Inflammatory macrophage treated with lipopolysaccharide for 1 hour (primary cell): ENCODE data around the gene OARD1.

ENCODE experiments used
- DNase-seq, 2 donors: peaks; one replicate each; pipeline ENCODE4 v3.0.0-alpha.2; 2020 to 2022

Gene OARD1

DNA sequence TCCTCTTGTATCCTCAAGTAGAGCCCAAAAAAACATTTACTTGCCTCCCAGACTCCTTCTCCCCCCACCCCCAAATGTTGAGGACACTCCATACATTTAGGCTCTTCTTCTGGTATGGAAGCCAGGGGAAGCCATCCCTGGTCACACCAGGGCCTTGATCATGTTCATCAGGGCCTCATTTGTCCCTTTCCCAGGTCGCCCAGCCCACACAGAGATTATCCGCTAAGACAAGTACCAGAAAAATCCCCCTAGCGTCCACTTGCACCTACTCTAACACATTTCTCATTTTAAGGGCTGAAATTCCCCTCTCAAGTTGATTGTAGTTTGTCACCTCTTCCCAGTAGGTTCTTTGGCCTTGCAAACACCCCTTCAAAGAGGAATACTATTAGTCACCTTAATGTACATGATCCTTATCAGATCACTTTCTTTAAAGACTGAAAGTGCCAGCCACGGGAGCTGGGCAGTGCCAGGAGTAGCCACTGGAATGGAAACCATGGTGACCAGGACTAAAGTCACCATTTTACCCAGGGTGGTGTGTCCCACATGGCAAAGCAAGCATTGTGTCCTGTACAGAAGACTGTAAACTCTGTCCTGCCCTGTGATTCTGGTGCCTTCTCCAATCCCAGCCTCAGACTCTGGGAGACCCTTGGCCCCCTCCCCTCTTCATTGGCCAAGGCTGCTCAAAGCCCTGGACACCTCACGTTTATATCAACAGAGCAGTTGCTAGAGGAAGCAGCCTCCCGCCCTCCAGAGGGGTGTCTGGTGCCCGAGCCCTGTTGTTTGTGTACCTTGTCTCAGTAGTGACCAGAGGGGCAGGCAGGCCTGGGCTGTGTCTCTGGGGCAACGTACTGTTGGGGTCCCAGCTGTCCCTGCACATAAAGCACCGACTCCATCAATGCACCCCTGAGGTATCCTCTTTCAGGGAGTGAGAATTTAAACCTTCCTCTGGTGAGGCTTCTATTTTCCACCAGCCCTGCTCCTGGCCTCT is 24.1 kb downstream of the OARD1 start:
- DNase-seq, result no peak

DNA sequence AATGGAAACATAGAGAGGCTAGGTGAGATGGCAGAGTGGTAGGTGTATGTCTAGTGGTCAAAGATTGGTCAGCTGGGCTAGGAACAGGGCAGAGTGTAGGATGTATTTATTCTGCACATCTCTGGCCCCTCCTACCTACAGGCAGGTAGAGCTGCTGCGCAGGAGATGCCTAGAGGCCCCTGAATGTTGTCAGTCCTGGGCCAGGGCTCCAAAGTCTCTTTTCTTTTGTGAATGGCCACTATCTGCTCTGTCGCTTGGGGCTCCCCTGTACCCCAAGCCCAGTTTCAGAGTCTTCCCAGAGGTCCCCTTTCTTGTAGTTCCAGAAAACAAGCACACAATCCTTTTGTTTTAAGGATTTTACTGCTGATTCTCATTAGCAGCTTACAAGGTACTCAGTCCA is 24.9 kb downstream of the OARD1 start:
- DNase-seq, result no peak

DNA sequence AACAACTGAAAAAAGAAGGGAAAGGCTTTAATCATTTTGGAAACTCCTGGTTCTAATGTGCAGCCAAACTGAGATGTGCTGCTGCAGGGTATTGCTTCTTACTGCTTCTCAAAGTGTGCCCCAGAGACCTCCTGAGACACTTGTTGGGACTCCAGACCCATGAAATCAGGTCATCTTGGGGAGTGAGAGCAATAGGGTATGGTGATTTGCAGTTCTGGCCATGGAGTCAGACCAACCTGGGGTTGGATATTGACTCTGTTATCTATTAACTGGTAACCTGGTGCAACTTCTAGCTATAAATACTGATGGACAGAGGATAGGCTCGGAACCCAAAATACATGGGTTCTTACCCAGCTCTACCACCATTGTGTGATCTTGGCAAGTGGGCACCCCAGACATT is 26.1 kb downstream of the OARD1 start:
- no peak for DNase-seq

DNA sequence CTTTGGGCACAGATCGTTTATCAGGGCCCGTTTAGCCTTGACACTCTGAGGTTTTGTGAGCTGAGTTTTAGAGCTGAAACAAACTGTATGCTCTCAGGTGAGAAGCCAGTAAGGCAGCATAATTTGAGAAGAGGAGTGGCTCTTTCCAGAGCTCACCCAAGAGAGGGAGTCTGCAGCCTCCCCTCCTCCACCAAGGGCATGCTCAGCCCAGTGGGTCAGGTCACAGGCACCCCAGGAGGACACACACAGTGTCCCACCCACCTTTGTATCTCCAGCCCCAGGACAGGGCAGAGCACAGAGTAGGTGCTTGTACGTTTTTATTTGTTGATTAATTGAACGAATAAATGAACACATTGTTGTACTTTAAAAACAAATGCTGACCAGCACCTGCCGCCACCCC is 26.5 kb downstream of the OARD1 start:
- no peak for DNase-seq

DNA sequence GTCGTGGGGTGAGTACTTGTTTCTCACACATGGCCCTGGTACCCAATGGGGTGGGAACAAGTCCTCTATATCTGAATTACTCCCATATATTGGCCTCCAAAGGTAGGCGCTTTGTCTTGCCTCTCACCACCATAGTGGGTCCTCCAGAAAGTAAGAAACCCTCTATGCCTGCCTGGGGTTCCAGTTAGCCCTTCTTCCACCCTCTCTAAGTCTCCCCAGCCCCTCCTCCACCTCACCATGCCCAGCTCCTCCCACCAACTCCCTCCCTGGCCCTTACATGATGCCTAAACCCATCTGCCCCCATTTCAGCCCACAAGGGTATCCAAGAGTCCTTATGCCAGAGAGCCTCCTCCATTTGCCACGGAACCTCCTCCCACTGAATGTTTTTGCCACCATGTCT is 29.0 kb downstream of the OARD1 start:
- no peak for DNase-seq

DNA sequence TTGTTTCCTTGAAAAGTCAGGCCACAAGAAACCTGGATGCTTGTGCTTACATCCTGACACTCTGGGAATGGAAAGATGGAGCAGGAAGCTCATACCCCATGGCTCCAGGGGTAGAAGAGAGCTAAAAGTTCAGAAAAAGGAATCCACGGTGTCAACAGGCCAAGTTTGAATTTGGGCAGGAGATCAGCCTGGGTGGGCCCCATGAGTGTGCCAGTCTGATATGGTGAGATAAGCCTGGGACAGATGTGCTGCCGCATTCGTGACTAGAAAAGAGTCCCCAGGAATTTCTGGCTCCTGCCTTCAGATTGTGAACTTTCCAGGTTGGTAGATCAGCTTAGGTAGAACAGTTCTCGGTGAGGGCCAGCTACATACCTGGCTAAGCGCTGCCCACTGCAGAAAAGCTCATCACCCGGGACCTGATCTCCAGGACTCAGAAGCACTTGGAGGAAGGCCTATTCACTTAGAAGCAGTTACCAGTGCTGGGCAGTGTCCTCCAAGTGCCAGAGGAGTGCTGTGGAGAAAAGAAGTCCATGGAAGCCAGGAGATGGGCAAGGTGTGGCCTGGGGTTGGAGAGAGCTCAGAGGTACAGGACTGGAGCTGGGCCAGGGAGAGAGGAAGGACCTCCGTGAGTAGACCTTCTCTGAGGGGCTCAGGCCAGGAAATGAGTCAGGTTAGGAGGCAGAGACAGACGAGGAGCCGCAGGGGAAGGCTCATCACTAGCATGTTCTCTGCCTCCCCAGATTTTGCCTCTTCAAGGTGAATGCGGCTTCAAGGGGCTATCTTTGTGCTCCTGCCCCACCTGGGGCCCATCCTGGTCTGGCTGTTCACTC is 29.7 kb downstream of the OARD1 start, which contains the start of gene TSPO2:
TSPO2 (plus strand) TSS at position 242 of the 830 bp plus-strand sequence; CDS start at position 761, 519 bp downstream.
- DNase-seq, result no peak

DNA sequence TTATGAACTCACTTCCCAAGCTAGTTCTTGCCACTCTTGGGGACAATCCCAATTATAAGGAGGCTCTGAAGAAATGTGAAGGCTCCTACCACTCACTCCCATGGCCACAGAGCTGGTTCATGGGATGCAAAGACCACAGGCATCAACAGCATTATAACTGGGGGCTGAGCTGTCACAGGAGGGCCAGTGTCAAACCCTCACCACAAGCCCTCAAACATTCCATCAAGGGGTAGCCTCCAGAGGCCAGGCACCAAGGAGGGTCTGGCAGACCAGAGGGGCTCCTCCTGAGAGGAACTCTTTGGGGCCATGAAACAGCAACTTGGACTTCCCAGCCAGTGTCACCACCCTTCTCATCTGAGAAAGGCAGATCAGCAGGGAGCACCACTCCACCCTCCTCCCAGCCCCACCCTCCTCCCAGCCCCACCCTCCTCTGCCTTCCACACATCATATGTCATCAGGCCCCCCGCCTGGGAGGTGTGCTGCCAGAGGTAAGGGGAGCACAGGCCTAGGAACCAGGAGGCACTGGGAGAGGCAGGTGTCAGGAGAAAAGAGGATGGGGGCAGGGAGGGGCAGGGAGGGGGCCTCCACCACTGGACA is 31.1 kb downstream of the OARD1 start:
- DNase-seq, result no peak

DNA sequence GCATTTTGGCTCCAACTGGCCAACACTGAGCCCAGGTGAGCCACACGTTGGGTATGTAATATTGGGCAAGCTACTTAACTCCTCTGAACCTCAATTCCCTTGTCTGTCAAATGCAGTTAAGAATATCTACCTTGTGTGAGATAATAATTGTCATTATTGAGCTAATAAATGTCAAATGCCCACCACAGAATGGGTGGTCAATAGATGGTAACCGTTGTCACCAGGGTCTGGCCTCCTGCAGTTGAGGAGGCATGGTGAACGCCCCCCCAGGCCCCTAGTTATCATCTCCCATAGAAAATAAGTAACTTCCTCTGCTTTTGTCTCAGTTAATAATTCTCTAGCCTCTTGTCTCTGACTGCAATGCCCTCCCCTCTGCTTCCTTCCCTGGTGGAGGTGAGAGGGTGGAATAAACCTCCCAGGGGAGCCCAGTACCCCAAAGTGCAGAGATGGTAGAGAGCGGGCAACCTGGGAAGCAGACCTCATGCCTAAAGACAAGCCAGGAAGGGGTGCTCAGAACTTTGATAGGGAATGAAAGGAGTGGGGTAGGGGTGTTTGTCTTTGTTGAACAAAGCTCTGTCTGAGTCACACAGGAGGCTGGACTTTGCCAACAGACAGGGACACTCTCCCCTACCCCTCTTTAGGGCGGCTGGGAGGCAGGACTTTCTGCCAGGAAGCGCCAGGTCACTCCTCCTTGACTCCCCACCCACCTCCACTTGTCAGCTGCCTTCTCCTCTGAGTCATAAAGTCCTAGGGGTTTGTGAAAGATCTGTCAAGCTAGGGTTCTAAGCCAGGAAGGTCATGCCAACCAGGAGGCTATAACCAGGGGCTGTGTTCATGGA is 31.8 kb downstream of the OARD1 start:
- peak; percentile 53 to 82 for DNase-seq

DNA sequence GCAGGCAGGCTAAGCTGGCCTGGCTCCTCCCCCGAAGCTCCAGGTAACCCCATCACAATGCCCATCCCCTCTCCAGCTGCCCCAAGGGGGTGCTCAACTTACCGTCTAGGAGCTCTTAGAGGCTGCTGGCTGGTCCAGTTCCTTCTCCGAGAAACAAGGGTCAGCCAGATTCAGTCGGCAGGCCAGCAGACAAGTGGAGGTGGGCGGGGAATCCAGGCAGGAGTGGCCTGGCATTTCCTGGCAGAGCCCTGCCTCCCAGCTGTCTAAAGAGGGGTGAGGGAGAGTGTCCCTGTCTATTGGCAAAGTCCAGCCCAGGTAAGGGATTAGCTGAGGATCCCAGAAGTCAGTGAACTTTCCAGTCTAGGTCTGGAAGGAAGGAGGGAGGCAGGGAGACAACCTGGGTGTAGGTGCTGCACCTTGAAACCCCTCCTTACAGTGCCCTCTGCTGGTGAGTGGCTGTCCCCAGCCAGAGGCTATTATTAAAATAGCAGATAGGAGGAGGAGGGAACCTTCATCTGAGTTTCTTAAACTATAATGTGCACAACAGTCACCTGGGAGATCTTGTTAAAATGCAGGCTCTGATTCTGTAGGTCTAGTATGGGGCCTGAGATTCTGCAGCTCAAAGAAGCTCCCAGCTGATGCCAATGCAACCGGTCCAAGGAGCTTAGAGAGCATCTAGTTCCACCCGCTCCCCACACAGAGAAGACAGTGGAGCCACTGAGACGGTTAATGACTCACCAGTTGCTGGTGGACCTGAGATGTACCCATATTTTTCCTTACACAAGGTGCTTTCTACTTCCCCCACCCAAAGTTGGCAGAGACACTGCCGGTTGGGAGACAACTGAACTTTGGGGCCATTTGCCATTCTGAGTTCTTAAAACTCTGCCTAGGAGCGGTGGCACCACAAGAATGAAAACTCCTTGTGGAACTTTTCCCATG is 32.8 kb downstream of the OARD1 start, which contains the start of gene UNC5CL:
UNC5CL (minus strand) TSS at position 162 of the 939 bp plus-strand sequence. CDS start 4,147 bp downstream, outside the sequence.
- DNase-seq, result peak in 1 of 2 donors; percentile 49

DNA sequence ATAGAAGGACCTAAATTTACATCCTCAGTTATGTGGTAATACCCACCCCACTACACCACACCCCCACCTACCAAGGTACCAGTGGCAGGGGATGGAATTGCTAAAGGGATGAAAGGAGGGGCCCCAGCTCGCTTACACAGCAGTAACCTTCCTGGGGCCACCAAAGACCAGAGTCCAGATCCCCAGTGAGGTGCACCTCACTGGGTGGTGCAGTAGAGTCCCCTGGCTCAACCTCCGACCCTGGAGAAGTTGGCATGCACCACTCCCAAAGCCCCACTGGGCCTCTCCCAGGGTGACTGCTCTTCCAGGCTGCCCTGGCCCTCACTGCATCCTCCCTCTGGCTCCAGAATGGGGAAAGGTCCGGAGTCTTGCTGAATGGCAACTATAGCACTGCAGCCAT is 34.0 kb downstream of the OARD1 start:
- DNase-seq, result no peak

DNA sequence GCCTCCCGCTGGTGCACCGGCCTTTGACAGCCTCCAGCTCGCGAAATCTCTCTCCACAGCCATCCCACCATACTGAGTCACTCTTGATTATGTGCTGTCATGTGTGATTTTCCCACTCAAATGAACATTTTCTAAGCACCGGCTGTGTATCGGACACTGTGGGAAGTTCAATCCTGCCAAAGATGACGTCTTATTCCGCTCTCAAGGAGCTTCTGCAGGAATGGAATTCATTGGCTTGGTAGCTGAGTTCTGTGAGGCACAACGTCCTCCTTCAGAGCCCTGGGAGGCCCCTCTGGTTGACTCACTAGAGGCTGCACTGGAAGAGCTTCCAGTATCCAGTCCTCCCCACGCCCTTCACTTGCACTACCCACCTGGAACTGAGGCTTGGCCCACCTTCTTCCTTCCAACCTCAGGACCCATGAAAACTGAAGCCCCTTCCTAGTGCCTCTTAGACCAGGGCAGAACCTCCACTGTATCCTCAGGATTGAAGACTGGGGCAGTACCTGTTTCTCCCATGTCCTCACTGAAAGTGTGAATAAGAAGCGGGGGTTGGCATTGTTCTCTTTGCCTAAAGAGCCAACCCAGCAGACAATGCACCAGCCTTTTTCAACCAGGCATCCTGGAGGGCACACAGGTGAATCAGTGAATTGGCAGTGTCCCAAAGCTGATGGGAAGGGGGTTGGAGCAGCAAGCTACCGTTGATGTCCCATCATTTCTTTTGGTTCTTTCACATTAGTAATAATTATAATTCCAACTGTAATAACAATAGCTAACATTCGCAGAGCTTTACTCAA is 34.9 kb downstream of the OARD1 start:
- no peak for DNase-seq

DNA sequence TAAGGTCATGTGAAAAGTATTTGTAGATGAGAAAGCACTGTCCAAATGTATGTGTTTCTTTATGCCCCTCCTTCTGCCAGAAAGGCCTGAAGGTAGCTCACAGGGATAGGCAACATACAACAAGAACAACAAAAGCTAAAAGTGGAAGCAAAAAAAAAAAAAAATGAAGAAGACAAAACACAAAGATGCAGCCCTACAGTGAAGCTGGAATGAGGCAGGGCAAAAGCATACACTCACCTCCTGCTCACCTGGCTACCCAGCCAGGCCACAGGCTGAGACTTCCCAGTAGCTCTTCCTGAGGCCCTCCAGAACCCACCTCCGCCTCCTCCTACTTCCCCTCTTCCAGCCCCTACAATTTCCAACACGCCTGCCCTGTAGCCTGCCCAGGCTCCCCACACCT is 35.6 kb downstream of the OARD1 start:
- DNase-seq, result no peak

DNA sequence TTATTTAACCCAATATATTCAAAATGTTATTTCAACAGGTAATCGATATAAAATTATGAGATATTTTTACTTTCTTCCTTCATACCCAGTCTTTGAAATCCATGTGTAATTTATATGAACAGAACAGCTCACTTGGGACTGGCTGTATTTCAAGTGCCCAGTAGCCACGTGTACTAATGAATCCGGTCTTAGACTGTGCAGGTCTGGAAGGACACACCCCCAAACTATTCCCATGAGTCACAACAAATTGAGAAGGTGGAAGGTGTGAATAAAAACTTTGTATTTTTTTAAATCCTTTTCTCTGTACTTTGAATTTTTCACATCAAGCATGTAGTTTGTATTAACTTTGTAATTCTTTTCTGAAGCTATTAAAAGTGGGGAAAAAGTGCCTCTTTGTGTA is 36.0 kb downstream of the OARD1 start:
- DNase-seq, result no peak

DNA sequence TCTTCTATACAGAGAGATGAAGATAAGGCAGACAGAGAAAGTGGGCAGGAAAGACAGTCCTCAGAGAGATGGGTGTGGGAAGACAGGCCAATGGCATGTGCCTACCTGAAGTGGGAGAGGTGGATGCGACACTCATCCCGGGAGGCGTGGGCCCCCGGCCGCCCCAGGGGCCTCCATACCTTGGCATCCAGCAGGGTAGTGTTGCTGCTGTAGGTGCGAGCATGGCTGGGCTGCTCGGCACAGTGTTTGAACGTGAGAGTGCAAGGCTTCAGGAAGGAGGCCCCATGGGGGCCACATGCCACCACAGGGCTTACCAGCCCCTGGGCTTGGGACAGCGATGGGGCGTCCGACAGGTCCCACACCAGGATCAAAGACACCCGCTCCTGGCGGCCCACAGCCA is 38.4 kb downstream of the OARD1 start:
- DNase-seq, result no peak

DNA sequence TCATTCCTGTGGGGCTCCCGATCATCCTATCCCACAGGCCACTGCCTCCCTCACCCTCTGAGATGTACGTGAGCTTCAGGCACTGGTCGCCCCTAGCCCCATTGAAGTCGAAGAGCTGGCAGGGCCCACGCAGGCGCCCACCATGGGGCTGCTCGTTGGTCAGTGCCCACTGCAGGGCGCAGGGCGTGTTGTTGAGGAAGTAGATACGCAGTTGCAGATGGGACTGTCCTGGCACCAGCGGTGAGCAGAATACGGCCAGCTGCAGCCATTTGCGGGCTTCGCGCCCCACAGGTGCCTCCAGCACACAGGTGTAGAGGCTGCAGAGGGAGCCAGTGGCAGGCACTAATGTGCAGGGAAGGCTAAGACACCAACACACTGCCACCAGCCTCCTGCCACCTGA is 39.3 kb downstream of the OARD1 start:
- no peak for DNase-seq

DNA sequence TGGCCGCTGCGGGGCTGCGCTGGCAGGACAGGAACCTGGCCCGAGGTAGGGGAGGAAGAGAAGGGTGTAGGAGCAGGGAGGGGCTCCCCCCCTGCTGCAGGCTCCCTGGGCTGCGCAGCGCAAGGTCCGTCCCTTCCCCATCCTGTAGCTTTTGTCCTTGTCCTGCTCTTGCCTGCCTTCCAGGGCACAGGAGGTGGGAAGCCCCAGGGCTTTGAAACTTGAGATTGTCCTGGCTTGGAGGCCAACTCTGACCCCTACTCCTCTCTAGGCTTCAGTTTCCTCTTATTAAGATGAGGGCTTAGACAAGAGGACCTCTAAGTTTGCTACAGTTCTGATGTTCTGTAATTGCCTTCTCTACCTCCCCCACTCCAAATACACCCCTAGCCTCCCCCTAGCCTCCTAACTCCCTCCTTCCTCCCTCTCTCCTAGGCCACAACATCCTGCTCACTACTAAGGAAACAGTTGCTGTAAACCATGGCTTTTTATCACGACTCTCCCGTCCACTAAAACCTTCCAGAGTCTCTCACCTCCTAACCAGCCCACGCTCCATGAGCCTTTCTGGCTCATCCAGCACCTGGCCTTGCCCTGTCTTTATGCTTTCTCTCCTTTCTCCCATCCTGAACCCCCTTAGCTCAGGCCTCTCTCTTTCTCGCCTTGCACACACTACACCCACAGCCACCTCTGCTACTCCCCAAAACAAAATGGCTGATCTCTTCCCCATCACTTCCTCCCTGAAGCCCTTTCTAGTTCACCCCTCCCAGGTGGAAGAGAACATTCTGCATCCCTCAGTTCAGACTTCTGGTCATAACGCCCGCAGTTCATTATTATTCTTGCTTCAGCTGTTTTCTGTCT is 43.4 kb downstream of the OARD1 start:
- no peak for DNase-seq

DNA sequence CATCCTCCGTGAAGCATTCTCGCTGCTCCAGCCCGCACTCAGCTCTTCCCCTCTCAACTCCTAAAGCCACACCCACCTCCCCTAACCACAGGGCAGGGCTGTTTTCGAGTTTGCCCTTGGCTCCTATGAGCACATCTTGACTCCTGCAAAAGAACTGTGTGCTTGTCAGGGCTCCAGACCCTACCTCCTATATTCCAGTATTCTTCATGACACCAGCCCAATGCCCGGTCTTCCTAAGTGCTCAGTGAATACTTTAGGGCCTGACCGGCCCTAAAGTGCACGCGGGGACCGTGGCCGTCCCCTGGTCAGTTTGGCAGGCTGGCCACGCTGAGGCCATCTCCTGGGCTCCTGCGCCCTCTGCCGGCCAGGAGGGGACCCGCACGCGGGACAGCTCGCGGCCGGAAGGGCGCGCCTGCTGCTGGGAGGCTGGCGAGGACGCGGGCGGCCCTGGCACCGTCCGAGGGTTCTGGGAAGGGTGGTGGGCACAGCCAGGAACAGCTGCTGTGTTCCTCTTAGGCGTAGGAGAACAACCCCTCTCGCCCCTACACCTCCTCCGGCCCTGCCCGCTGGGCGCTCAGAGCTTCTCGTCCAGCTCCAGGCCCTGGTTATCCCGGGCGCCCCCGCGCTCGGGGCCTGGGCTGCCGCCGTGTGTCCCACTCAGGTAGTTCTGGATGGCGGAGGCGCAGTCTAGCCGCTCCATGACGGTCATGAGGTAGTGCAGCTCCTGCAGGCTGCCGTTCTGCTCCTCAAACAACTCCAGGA is 44.2 kb downstream of the OARD1 start:
- DNase-seq, result peak; percentile 46 to 90

DNA sequence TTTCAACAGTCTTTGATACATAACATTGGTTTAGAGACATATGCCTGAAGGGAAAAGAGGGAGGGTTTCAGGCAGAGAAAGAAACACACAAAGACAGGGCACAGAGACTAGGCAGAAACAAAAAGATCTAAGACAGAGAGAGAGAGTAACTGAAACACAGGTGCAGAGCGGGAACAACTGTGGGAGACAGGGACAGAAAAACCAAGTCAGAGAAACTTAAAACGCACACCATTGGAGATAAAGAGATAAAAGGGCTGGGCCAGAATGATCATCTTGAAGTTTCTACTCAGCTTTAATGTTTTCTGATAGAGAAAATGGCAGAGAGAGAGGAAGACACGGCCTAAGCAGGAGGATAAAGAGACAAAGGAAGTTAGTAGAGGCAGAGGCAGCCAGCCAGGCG is 44.9 kb downstream of the OARD1 start:
- DNase-seq, result no peak
